ENCODE measurements around the gene PPP1R9A.

PPP1R9A gene

GRCh38 chr7:95279417-95279816 is 372.0 kb downstream of the PPP1R9A start:
- Histone ChIP-seq H3K9me3 (no peaks in the 10 kb centered on the region), H3K27me3 (ENCODE audit: low read depth) (no peaks in the 10 kb centered on the region), H3K36me3 (replicated peaks) (no peaks in the 10 kb centered on the region), H3K4me3 (no peak overlapping the region), H3K4me1 (no peaks in the 10 kb centered on the region)
- DNase-seq (ENCODE audit: low spot score in 2 of 2) = no peak
- in situ Hi-C loops (cut with MboI; ENCODE audit: low sequenced_read_pairs) = no loop called here

GRCh38 chr7:95286096-95286495 is 378.7 kb downstream of the PPP1R9A start:
- Histone ChIP-seq H3K4me1 (no peaks in the 10 kb centered on the region), H3K36me3 (replicated peaks) (no peaks in the 10 kb centered on the region), H3K4me3 (no peak overlapping the region), H3K9me3 (no peaks in the 10 kb centered on the region), H3K27me3 (ENCODE audit: low read depth) (no peaks in the 10 kb centered on the region)
- in situ Hi-C loops (cut with MboI; ENCODE audit: low sequenced_read_pairs) = no loop called here
- DNase-seq (ENCODE audit: low spot score in 2 of 2) = no peak

- no peak for DNase-seq (ENCODE audit: low spot score in 2 of 2)
- Histone ChIP-seq H3K4me1 (peaks cover 7% of the 10 kb centered on the region; the same call in 1 of the 2 replicates), H3K4me3 (no peak overlapping the region), H3K36me3 (replicated peaks) (no peaks in the 10 kb centered on the region), H3K27me3 (ENCODE audit: low read depth) (no peaks in the 10 kb centered on the region), H3K9me3 (no peaks in the 10 kb centered on the region)
- in situ Hi-C loops (cut with MboI; ENCODE audit: low sequenced_read_pairs) = no loop called here
Measured at GRCh38 chr7:95290166-95290830, 382.9 kb downstream of the PPP1R9A start.

- H3K4me3 ChIP-seq = no peak overlapping the region
- no peaks in the 10 kb centered on the region for H3K27me3 ChIP-seq (ENCODE audit: low read depth)
- in situ Hi-C loops (cut with MboI; ENCODE audit: low sequenced_read_pairs) = no loop called here
- no peak for DNase-seq (ENCODE audit: low spot score in 2 of 2)
- no peaks in the 10 kb centered on the region for H3K36me3 ChIP-seq (replicated peaks)
- peaks cover 14% of the 10 kb centered on the region for H3K4me1 ChIP-seq
- H3K9me3 ChIP-seq = no peaks in the 10 kb centered on the region
Measured at GRCh38 chr7:95295397-95295796, 388.0 kb downstream of the PPP1R9A start.

GRCh38 chr7:95296456-95296855 is 389.1 kb downstream of the PPP1R9A start:
- no peaks in the 10 kb centered on the region for H3K9me3 ChIP-seq

GRCh38 chr7:95297041-95297440 is 389.6 kb downstream of the PPP1R9A start:
- no peaks in the 10 kb centered on the region for H3K27me3 ChIP-seq (ENCODE audit: low read depth)
- H3K4me1 ChIP-seq = peaks cover 15% of the 10 kb centered on the region
- no peak overlapping the region for H3K4me3 ChIP-seq
- in situ Hi-C loops (cut with MboI; ENCODE audit: low sequenced_read_pairs) = no loop called here
- no peak for DNase-seq (ENCODE audit: low spot score in 2 of 2)
- no peaks in the 10 kb centered on the region for H3K36me3 ChIP-seq (replicated peaks)
- no peaks in the 10 kb centered on the region for H3K9me3 ChIP-seq

More at GRCh38 chr7:95296456-95296855, 389.1 kb downstream of the PPP1R9A start:
- no peak for DNase-seq (ENCODE audit: low spot score in 2 of 2)
- no peaks in the 10 kb centered on the region for H3K36me3 ChIP-seq (replicated peaks)
- in situ Hi-C loops (cut with MboI; ENCODE audit: low sequenced_read_pairs) = no loop called here
- peaks cover 15% of the 10 kb centered on the region for H3K4me1 ChIP-seq
- H3K27me3 ChIP-seq (ENCODE audit: low read depth) = no peaks in the 10 kb centered on the region
- no peak overlapping the region for H3K4me3 ChIP-seq

- in situ Hi-C loops (cut with MboI; ENCODE audit: low sequenced_read_pairs) = no loop called here
- no peak for DNase-seq (ENCODE audit: low spot score in 2 of 2)
- peaks cover 15% of the 10 kb centered on the region for H3K4me1 ChIP-seq
- no peak overlapping the region for H3K4me3 ChIP-seq
- no peaks in the 10 kb centered on the region for H3K27me3 ChIP-seq (ENCODE audit: low read depth)
- H3K9me3 ChIP-seq = no peaks in the 10 kb centered on the region
- H3K36me3 ChIP-seq (replicated peaks) = no peaks in the 10 kb centered on the region
Measured at GRCh38 chr7:95298091-95298490, 390.7 kb downstream of the PPP1R9A start.

- Histone ChIP-seq H3K4me3 (no peak overlapping the region), H3K9me3 (no peaks in the 10 kb centered on the region), H3K27me3 (ENCODE audit: low read depth) (no peaks in the 10 kb centered on the region), H3K4me1 (peaks cover 8% of the 10 kb centered on the region), H3K36me3 (replicated peaks) (no peaks in the 10 kb centered on the region)
- DNase-seq (ENCODE audit: low spot score in 2 of 2) = no peak
- in situ Hi-C loops (cut with MboI; ENCODE audit: low sequenced_read_pairs) = no loop called here
Measured at GRCh38 chr7:95303013-95303905, 395.9 kb downstream of the PPP1R9A start.

GRCh38 chr7:95304990-95305389 is 397.6 kb downstream of the PPP1R9A start:
- H3K27me3 ChIP-seq (ENCODE audit: low read depth) = no peaks in the 10 kb centered on the region
- H3K4me1 ChIP-seq = peaks cover 7% of the 10 kb centered on the region
- no peaks in the 10 kb centered on the region for H3K36me3 ChIP-seq (replicated peaks)
- no peak for DNase-seq (ENCODE audit: low spot score in 2 of 2)
- in situ Hi-C loops (cut with MboI; ENCODE audit: low sequenced_read_pairs) = no loop called here
- no peaks in the 10 kb centered on the region for H3K9me3 ChIP-seq
- no peak overlapping the region for H3K4me3 ChIP-seq

- no peaks in the 10 kb centered on the region for H3K27me3 ChIP-seq (ENCODE audit: low read depth)
- no peak for DNase-seq (ENCODE audit: low spot score in 2 of 2)
- H3K4me1 ChIP-seq = peaks cover 3% of the 10 kb centered on the region
- no peaks in the 10 kb centered on the region for H3K9me3 ChIP-seq
- no peak overlapping the region for H3K4me3 ChIP-seq
- H3K36me3 ChIP-seq (replicated peaks) = no peaks in the 10 kb centered on the region
- in situ Hi-C loops (cut with MboI; ENCODE audit: low sequenced_read_pairs) = no loop called here
Measured at GRCh38 chr7:95309951-95310350, 402.6 kb downstream of the PPP1R9A start.

- in situ Hi-C loops (cut with MboI; ENCODE audit: low sequenced_read_pairs) = no loop called here
- no peak overlapping the region for H3K4me3 ChIP-seq
Measured at GRCh38 chr7:95311389-95311788, 404.0 kb downstream of the PPP1R9A start.

GRCh38 chr7:95312561-95312960 is 405.2 kb downstream of the PPP1R9A start:
- Histone ChIP-seq H3K36me3 (replicated peaks) (no peaks in the 10 kb centered on the region), H3K4me1 (peaks cover 8% of the 10 kb centered on the region), H3K4me3 (no peak overlapping the region), H3K27me3 (ENCODE audit: low read depth) (no peaks in the 10 kb centered on the region), H3K9me3 (no peaks in the 10 kb centered on the region)
- no peak for DNase-seq (ENCODE audit: low spot score in 2 of 2)
- in situ Hi-C loops (cut with MboI; ENCODE audit: low sequenced_read_pairs) = no loop called here

More at GRCh38 chr7:95311389-95311788, 404.0 kb downstream of the PPP1R9A start:
- Histone ChIP-seq H3K27me3 (ENCODE audit: low read depth) (no peaks in the 10 kb centered on the region), H3K9me3 (no peaks in the 10 kb centered on the region), H3K36me3 (replicated peaks) (no peaks in the 10 kb centered on the region), H3K4me1 (peaks cover 8% of the 10 kb centered on the region)
- no peak for DNase-seq (ENCODE audit: low spot score in 2 of 2)

GRCh38 chr7:95316588-95316987 is 409.2 kb downstream of the PPP1R9A start:
- DNase-seq (ENCODE audit: low spot score in 2 of 2) = no peak
- no peaks in the 10 kb centered on the region for H3K27me3 ChIP-seq (ENCODE audit: low read depth)
- in situ Hi-C loops (cut with MboI; ENCODE audit: low sequenced_read_pairs) = no loop called here

GRCh38 chr7:95317546-95317945 is 410.2 kb downstream of the PPP1R9A start:
- Histone ChIP-seq H3K4me1 (peaks cover 5% of the 10 kb centered on the region), H3K9me3 (no peaks in the 10 kb centered on the region), H3K27me3 (ENCODE audit: low read depth) (no peaks in the 10 kb centered on the region), H3K4me3 (no peak overlapping the region), H3K36me3 (replicated peaks) (no peaks in the 10 kb centered on the region)
- DNase-seq (ENCODE audit: low spot score in 2 of 2) = peak in 1 of 2 experiments; percentile 24
- in situ Hi-C loops (cut with MboI; ENCODE audit: low sequenced_read_pairs) = no loop called here

More at GRCh38 chr7:95316588-95316987, 409.2 kb downstream of the PPP1R9A start:
- Histone ChIP-seq H3K9me3 (no peaks in the 10 kb centered on the region), H3K4me3 (no peak overlapping the region), H3K4me1 (peaks cover 5% of the 10 kb centered on the region), H3K36me3 (replicated peaks) (no peaks in the 10 kb centered on the region)

Data from HAP-1 (cell line).